GM19035 (cell line): ENCODE results near the gene LTB4R2.

Source experiments
- ATAC-seq: cut with Tn5 transposase; IDR thresholded peaks from one replicate; pipeline ENCODE4 v1.9.1; 2021; ENCODE audit not compliant: unreplicated experiment

The LTB4R2 gene

GRCh38 chr14:24277071-24277470 lies 32.9 kb upstream of the LTB4R2 start:
- no peak for ATAC-seq

GRCh38 chr14:24277606-24278321 lies 32.2 kb upstream of the LTB4R2 start:
- no peak for ATAC-seq

- ATAC-seq: no peak
Observed at GRCh38 chr14:24278424-24278823, 31.5 kb upstream of the LTB4R2 start.

- ATAC-seq: peak; percentile 48
Observed at GRCh38 chr14:24279301-24280186, 30.4 kb upstream of the LTB4R2 start.

GRCh38 chr14:24280797-24281460 lies 29.0 kb upstream of the LTB4R2 start:
- no peak for ATAC-seq

GRCh38 chr14:24281636-24282035 lies 28.3 kb upstream of the LTB4R2 start:
- ATAC-seq: no peak

- ATAC-seq: no peak
Observed at GRCh38 chr14:24282736-24283135, 27.2 kb upstream of the LTB4R2 start.

GRCh38 chr14:24283796-24284460 lies 26.0 kb upstream of the LTB4R2 start:
- no peak for ATAC-seq

- no peak for ATAC-seq
Observed at GRCh38 chr14:24284501-24285035, 25.4 kb upstream of the LTB4R2 start.

GRCh38 chr14:24285351-24285750 lies 24.6 kb upstream of the LTB4R2 start:
- no peak for ATAC-seq

- no peak for ATAC-seq
Observed at GRCh38 chr14:24286996-24287395, 22.9 kb upstream of the LTB4R2 start.

GRCh38 chr14:24289649-24290280 lies 20.2 kb upstream of the LTB4R2 start:
- no peak for ATAC-seq

- no peak for ATAC-seq
Observed at GRCh38 chr14:24290746-24291145, 19.2 kb upstream of the LTB4R2 start.

GRCh38 chr14:24291446-24292117 lies 18.4 kb upstream of the LTB4R2 start:
- ATAC-seq: no peak

- no peak for ATAC-seq
Observed at GRCh38 chr14:24292118-24292807, 17.7 kb upstream of the LTB4R2 start.

- no peak for ATAC-seq
Observed at GRCh38 chr14:24293525-24293924, 16.4 kb upstream of the LTB4R2 start.

GRCh38 chr14:24296341-24297157 lies 13.4 kb upstream of the LTB4R2 start:
- no peak for ATAC-seq

- ATAC-seq: no peak
Observed at GRCh38 chr14:24297190-24297964, 12.6 kb upstream of the LTB4R2 start.
